MM.1S (cell line): ENCODE results near the gene G6PC1.
"Not testable (repeated sequence)": the region's sequence is repeated elsewhere in the genome, so short reads cannot be mapped to it uniquely, and the experiment has no call there.

ENCODE experiments used
- EZH2 ChIP-seq: fragments of 300-600 bp; sonication (generic); optimal IDR thresholded peaks from 2 replicates; pipeline ENCODE3; 2017; ENCODE audit warnings: low read depth, mild to moderate bottlenecking, antibody characterized with exemption, low read length, mixed read lengths
- TF ChIP-seq, protein P1 (sequence below): fragments of 300-600 bp; sonication (generic); IDR thresholded peaks from 2 replicates; pipeline ENCODE4 v1.5.1; 2016; ENCODE audit warnings: antibody characterized with exemption, low read length, mixed read lengths

DNA sequence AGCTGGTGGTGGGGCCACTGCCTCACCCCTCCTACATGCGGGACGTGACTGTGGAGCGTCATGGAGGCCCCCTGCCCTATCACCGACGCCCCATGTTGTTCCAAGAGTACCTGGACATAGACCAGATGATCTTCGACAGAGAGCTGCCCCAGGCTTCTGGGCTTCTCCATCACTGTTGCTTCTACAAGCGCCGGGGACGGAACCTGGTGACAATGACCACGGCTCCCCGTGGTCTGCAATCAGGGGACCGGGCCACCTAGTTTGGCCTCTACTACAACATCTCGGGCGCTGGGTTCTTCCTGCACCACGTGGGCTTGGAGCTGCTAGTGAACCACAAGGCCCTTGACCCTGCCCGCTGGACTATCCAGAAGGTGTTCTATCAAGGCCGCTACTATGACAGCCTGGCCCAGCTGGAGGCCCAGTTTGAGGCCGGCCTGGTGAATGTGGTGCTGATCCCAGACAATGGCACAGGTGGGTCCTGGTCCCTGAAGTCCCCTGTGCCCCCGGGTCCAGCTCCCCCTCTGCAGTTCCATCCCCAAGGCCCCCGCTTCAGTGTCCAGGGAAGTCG, 32.8 kb upstream of the G6PC1 start:
- TF ChIP-seq, protein P1, sequence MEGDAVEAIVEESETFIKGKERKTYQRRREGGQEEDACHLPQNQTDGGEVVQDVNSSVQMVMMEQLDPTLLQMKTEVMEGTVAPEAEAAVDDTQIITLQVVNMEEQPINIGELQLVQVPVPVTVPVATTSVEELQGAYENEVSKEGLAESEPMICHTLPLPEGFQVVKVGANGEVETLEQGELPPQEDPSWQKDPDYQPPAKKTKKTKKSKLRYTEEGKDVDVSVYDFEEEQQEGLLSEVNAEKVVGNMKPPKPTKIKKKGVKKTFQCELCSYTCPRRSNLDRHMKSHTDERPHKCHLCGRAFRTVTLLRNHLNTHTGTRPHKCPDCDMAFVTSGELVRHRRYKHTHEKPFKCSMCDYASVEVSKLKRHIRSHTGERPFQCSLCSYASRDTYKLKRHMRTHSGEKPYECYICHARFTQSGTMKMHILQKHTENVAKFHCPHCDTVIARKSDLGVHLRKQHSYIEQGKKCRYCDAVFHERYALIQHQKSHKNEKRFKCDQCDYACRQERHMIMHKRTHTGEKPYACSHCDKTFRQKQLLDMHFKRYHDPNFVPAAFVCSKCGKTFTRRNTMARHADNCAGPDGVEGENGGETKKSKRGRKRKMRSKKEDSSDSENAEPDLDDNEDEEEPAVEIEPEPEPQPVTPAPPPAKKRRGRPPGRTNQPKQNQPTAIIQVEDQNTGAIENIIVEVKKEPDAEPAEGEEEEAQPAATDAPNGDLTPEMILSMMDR = not testable (repeated sequence)
- TF ChIP-seq EZH2 = not testable (repeated sequence)
